ENCODE data around the gene TMEM17.

Gene TMEM17

GRCh38 chr2:62512384-62512783 is 6.4 kb upstream of the TMEM17 start:
- in situ Hi-C loops (cut with MboI; ENCODE audit: low sequenced_read_pairs), result no loop called here

- in situ Hi-C loops (cut with MboI; ENCODE audit: low sequenced_read_pairs), result no loop called here
Measured at GRCh38 chr2:62511636-62512035, 5.6 kb upstream of the TMEM17 start.

- in situ Hi-C loops (cut with MboI; ENCODE audit: low sequenced_read_pairs), result no loop called here
Measured at GRCh38 chr2:62506421-62506750, 391 bp upstream of the TMEM17 start.

GRCh38 chr2:62505109-62505749 is 766 bp downstream of the TMEM17 start:
- in situ Hi-C loops (cut with MboI; ENCODE audit: low sequenced_read_pairs), result no loop called here

GRCh38 chr2:62504657-62505056 is 1.3 kb downstream of the TMEM17 start:
- in situ Hi-C loops (cut with MboI; ENCODE audit: low sequenced_read_pairs), result no loop called here

- in situ Hi-C loops (cut with MboI; ENCODE audit: low sequenced_read_pairs), result no loop called here
Measured at GRCh38 chr2:62501794-62502500, 4.0 kb downstream of the TMEM17 start.

GRCh38 chr2:62501069-62501468 is 4.9 kb downstream of the TMEM17 start:
- in situ Hi-C loops (cut with MboI; ENCODE audit: low sequenced_read_pairs), result no loop called here

- in situ Hi-C loops (cut with MboI; ENCODE audit: low sequenced_read_pairs), result no loop called here
Measured at GRCh38 chr2:62499430-62500060, 6.5 kb downstream of the TMEM17 start.

- in situ Hi-C loops (cut with MboI; ENCODE audit: low sequenced_read_pairs), result no loop called here
Measured at GRCh38 chr2:62498739-62499138, 7.3 kb downstream of the TMEM17 start.

- in situ Hi-C loops (cut with MboI; ENCODE audit: low sequenced_read_pairs), result no loop called here
Measured at GRCh38 chr2:62495761-62496160, 10.2 kb downstream of the TMEM17 start.

- in situ Hi-C loops (cut with MboI; ENCODE audit: low sequenced_read_pairs), result no loop called here
Measured at GRCh38 chr2:62492048-62492447, 13.9 kb downstream of the TMEM17 start.

GRCh38 chr2:62489702-62490101 is 16.3 kb downstream of the TMEM17 start:
- in situ Hi-C loops (cut with MboI; ENCODE audit: low sequenced_read_pairs), result no loop called here

GRCh38 chr2:62489162-62489561 is 16.8 kb downstream of the TMEM17 start:
- in situ Hi-C loops (cut with MboI; ENCODE audit: low sequenced_read_pairs), result no loop called here

GRCh38 chr2:62486439-62486765 is 19.6 kb downstream of the TMEM17 start:
- in situ Hi-C loops (cut with MboI; ENCODE audit: low sequenced_read_pairs), result no loop called here

GRCh38 chr2:62485761-62486438 is 20.1 kb downstream of the TMEM17 start:
- in situ Hi-C loops (cut with MboI; ENCODE audit: low sequenced_read_pairs), result no loop called here

GRCh38 chr2:62482558-62483352 is 23.2 kb downstream of the TMEM17 start:
- in situ Hi-C loops (cut with MboI; ENCODE audit: low sequenced_read_pairs), result no loop called here

GRCh38 chr2:62479917-62480316 is 26.1 kb downstream of the TMEM17 start:
- in situ Hi-C loops (cut with MboI; ENCODE audit: low sequenced_read_pairs), result no loop called here

- in situ Hi-C loops (cut with MboI; ENCODE audit: low sequenced_read_pairs), result no loop called here
Measured at GRCh38 chr2:62478093-62478580, 27.9 kb downstream of the TMEM17 start.

- in situ Hi-C loops (cut with MboI; ENCODE audit: low sequenced_read_pairs), result no loop called here
Measured at GRCh38 chr2:62477573-62477972, 28.4 kb downstream of the TMEM17 start.

- in situ Hi-C loops (cut with MboI; ENCODE audit: low sequenced_read_pairs), result no loop called here
Measured at GRCh38 chr2:62475172-62476011, 30.6 kb downstream of the TMEM17 start.
